SK-N-SH treated with all-trans-retinoic acid at 6 μM for 48 hours (cell line): ENCODE measurements around the gene ZMIZ1.
A peak's percentile ranks its signal among the peaks of the same experiment; 100 is the strongest.

Source experiments
- ATAC-seq: fragments of 200-7000 bp; cut with Tn5 transposase; 3 replicates; pipeline ENCODE4 v1.9.1; 2020; ENCODE audit warnings: mild to moderate bottlenecking, moderate library complexity
- ARNTL ChIP-seq: fragments of 450-650 bp; formaldehyde crosslinking; IDR thresholded peaks from 2 replicates; pipeline ENCODE4 v1.5.0; 2020; ENCODE audit warnings: low read depth, mild to moderate bottlenecking, moderate library complexity, borderline replicate concordance
- BACH2 ChIP-seq: fragments of 250-450 bp; sonication (Bioruptor Pico); IDR thresholded peaks from 2 replicates; pipeline ENCODE4 v1.9.0; 2021; ENCODE audit warnings: mild to moderate bottlenecking, borderline replicate concordance
- CSDC2 ChIP-seq: fragments of 250-450 bp; sonication (Bioruptor Pico); IDR thresholded peaks from 2 replicates; pipeline ENCODE4 v1.5.0; 2020; ENCODE audit warnings: mild to moderate bottlenecking, moderate library complexity
- ESRRG ChIP-seq: fragments of 250-450 bp; sonication (Bioruptor Pico); IDR thresholded peaks from 2 replicates; pipeline ENCODE4 v1.6.1; 2021; ENCODE audit warnings: mild to moderate bottlenecking
- GLIS3 ChIP-seq: fragments of 250-450 bp; sonication (Bioruptor Pico); IDR thresholded peaks from 2 replicates; pipeline ENCODE4 v1.5.0; 2020; ENCODE audit warnings: mild to moderate bottlenecking, moderate library complexity
- ISL1 ChIP-seq: fragments of 250-450 bp; sonication (Bioruptor Pico); IDR thresholded peaks from 2 replicates; pipeline ENCODE4 v2.1.2; 2022; ENCODE audit warnings: mild to moderate bottlenecking, moderate library complexity
- OSR1 ChIP-seq: fragments of 250-450 bp; sonication (Bioruptor Pico); IDR thresholded peaks from 2 replicates; pipeline ENCODE4 v1.8.0; 2022; ENCODE audit warnings: moderate library complexity, mild to moderate bottlenecking, inconsistent platforms
- POU6F1 ChIP-seq: fragments of 250-450 bp; sonication (Bioruptor Pico); IDR thresholded peaks from 2 replicates; pipeline ENCODE4 v1.8.0; 2021; ENCODE audit warnings: low read depth, mild to moderate bottlenecking, moderate library complexity, borderline replicate concordance
- PPARA ChIP-seq: fragments of 250-450 bp; sonication (Bioruptor Pico); IDR thresholded peaks from 2 replicates; pipeline ENCODE4 v1.5.0; 2020; ENCODE audit warnings: mild to moderate bottlenecking, borderline replicate concordance
- RARB ChIP-seq: fragments of 250-450 bp; sonication (Bioruptor Pico); IDR thresholded peaks from 2 replicates; pipeline ENCODE4 v1.8.0; 2021; ENCODE audit warnings: mild to moderate bottlenecking, moderate library complexity
- SNAI2 ChIP-seq: fragments of 250-450 bp; sonication (Bioruptor Pico); IDR thresholded peaks from 2 replicates; pipeline ENCODE4 v1.5.0; 2020; ENCODE audit warnings: mild to moderate bottlenecking, moderate library complexity
- TCF4 ChIP-seq: fragments of 250-450 bp; sonication (Bioruptor Pico); IDR thresholded peaks from 2 replicates; pipeline ENCODE4 v1.8.0; 2021; ENCODE audit warnings: mild to moderate bottlenecking, moderate library complexity, borderline replicate concordance
- TOX ChIP-seq: fragments of 250-450 bp; sonication (Bioruptor Pico); IDR thresholded peaks from 2 replicates; pipeline ENCODE4 v1.8.0; 2021; ENCODE audit warnings: mild to moderate bottlenecking, moderate library complexity, borderline replicate concordance
- ZC3H10 ChIP-seq: fragments of 250-450 bp; sonication (Bioruptor Pico); IDR thresholded peaks from 2 replicates; pipeline ENCODE4 v1.5.1; 2021; ENCODE audit warnings: mild to moderate bottlenecking, moderate library complexity
- ZFP3 ChIP-seq: fragments of 250-450 bp; sonication (Bioruptor Pico); IDR thresholded peaks from 2 replicates; pipeline ENCODE4 v1.5.0; 2020; ENCODE audit warnings: mild to moderate bottlenecking, moderate library complexity
- ZNF565 ChIP-seq: fragments of 450-650 bp; formaldehyde crosslinking; conservative IDR thresholded peaks from 2 replicates; pipeline ENCODE4 v1.5.0; 2020; ENCODE audit warnings: low read depth, mild to moderate bottlenecking, moderate library complexity
- ZNF70 ChIP-seq: fragments of 450-650 bp; formaldehyde crosslinking; IDR thresholded peaks from 2 replicates; pipeline ENCODE4 v1.5.0; 2020; ENCODE audit warnings: mild to moderate bottlenecking, moderate library complexity
- TF ChIP-seq, protein P1 (sequence below): fragments of 250-450 bp; sonication (Bioruptor Pico); IDR thresholded peaks from 2 replicates; pipeline ENCODE4 v1.5.1; 2020; ENCODE audit warnings: low read depth, mild to moderate bottlenecking, moderate library complexity
- TF ChIP-seq, protein P2 (sequence below): fragments of 250-450 bp; sonication (Bioruptor Pico); IDR thresholded peaks from 2 replicates; pipeline ENCODE4 v1.8.0; 2020; ENCODE audit warnings: mild to moderate bottlenecking, moderate library complexity, borderline replicate concordance
- TF ChIP-seq, protein P3 (sequence below): fragments of 250-450 bp; sonication (Bioruptor Pico); IDR thresholded peaks from 2 replicates; pipeline ENCODE4 v1.5.0; 2020; ENCODE audit warnings: mild to moderate bottlenecking, moderate library complexity

The ZMIZ1 gene

DNA sequence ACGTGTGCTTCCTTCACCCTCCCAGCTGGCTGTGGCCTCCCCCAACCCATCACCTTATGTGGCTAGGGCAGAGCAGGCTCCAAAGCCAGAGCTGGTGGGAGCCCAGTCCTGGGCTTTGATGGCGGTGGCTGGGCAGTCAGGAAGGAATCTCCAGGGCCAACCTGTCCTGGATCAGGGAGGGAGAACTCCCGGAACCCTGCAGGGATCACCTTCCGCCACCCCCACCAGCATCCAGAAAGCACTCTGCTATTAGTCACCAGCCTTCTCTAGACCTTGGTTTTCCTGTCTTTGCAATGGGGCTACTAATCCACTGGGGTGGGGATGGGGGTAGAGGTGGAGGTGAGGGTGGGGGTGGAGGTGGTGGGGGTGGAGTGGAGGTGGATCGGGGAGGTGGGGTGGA lies 139.0 kb downstream of the ZMIZ1 start:
- no peak for ATAC-seq
- no peak for TF ChIP-seq SNAI2
- TF ChIP-seq OSR1 (CRISPR knock-in tag) = no peak
- TF ChIP-seq GLIS3 (CRISPR knock-in tag) = no peak
- TF ChIP-seq ZNF565 (CRISPR knock-in tag) = no peak
- no peak for TF ChIP-seq ZFP3 (CRISPR knock-in tag)
- TF ChIP-seq, protein P1, sequence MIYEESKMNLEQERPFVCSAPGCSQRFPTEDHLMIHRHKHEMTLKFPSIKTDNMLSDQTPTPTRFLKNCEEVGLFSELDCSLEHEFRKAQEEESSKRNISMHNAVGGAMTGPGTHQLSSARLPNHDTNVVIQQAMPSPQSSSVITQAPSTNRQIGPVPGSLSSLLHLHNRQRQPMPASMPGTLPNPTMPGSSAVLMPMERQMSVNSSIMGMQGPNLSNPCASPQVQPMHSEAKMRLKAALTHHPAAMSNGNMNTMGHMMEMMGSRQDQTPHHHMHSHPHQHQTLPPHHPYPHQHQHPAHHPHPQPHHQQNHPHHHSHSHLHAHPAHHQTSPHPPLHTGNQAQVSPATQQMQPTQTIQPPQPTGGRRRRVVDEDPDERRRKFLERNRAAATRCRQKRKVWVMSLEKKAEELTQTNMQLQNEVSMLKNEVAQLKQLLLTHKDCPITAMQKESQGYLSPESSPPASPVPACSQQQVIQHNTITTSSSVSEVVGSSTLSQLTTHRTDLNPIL (CRISPR knock-in tag) = no peak
- TF ChIP-seq ZNF70 (CRISPR knock-in tag) = no peak
- TF ChIP-seq, protein P2, sequence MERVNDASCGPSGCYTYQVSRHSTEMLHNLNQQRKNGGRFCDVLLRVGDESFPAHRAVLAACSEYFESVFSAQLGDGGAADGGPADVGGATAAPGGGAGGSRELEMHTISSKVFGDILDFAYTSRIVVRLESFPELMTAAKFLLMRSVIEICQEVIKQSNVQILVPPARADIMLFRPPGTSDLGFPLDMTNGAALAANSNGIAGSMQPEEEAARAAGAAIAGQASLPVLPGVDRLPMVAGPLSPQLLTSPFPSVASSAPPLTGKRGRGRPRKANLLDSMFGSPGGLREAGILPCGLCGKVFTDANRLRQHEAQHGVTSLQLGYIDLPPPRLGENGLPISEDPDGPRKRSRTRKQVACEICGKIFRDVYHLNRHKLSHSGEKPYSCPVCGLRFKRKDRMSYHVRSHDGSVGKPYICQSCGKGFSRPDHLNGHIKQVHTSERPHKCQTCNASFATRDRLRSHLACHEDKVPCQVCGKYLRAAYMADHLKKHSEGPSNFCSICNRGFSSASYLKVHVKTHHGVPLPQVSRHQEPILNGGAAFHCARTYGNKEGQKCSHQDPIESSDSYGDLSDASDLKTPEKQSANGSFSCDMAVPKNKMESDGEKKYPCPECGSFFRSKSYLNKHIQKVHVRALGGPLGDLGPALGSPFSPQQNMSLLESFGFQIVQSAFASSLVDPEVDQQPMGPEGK (CRISPR knock-in tag) = no peak
- TF ChIP-seq BACH2 (CRISPR knock-in tag) = no peak
- TF ChIP-seq ESRRG (CRISPR knock-in tag) = no peak
- no peak for TF ChIP-seq RARB (CRISPR knock-in tag)
- no peak for TF ChIP-seq CSDC2 (CRISPR knock-in tag)
- no peak for TF ChIP-seq ISL1 (CRISPR knock-in tag)
- no peak for TF ChIP-seq TOX

DNA sequence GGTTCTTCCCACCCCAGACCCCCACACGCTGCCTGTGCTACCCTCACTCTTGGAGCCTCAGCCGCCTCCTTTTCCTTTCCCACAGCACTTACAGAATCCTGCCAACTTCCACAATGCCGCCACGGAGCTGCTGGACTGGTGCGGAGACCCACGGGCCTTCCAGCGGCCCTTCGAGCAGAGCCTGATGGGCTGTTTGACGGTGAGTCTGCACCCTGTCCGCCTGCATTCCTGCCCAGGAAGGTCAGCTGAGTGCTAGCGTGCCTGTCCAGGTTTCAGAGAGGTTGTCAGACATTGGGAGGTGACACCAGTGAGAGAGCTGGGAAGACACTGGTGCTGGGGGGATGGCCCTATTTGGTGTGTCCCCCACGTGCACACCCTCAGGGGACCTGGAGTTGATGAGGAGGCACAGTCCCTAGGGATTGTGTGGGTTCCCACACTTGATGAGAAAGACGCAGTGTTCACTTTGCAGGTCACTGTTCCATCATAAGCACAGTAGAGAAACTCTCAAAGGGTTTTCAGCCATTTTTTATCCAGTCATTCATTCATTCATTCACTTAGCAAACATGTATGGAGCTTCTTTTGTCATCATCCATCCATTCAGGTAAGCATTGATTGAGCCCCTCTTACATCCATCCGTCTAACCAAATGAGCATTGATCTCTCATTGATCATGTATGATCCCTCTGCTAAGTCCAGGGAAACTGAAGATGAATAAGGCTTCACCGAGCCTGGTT lies 139.7 kb downstream of the ZMIZ1 start:
- no peak for ATAC-seq
- no peak for TF ChIP-seq BACH2 (CRISPR knock-in tag)
- TF ChIP-seq TOX = no peak
- TF ChIP-seq, protein P2 (CRISPR knock-in tag) = no peak
- no peak for TF ChIP-seq ARNTL (CRISPR knock-in tag)
- TF ChIP-seq SNAI2 = no peak
- TF ChIP-seq, all 23 proteins: peak for 0

DNA sequence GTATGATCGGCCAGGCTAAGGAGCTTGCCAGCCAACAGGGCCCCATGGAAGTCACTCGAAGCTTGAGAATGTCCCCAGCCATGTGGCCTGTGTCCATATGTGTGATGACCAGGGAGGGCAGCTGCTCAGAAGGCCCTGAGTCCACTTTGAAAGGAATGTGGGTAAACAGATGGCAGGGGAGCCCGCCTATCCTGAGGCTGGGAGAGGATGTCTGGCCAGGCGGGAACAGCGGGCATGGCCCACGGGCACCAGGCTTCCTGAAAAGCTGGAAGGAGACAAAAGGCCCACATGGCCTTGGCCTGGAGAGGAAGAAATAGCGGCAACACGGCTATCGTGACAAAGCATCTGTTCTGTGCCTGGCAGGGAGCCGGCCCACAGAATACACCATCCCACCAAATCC lies 140.6 kb downstream of the ZMIZ1 start:
- TF ChIP-seq ZNF565 (CRISPR knock-in tag) (no peak), TCF4 (CRISPR knock-in tag) (0 out of 2 replicates have a peak, but pooled peaks have one; percentile 10), TOX (no peak)
- TF ChIP-seq, protein P3, sequence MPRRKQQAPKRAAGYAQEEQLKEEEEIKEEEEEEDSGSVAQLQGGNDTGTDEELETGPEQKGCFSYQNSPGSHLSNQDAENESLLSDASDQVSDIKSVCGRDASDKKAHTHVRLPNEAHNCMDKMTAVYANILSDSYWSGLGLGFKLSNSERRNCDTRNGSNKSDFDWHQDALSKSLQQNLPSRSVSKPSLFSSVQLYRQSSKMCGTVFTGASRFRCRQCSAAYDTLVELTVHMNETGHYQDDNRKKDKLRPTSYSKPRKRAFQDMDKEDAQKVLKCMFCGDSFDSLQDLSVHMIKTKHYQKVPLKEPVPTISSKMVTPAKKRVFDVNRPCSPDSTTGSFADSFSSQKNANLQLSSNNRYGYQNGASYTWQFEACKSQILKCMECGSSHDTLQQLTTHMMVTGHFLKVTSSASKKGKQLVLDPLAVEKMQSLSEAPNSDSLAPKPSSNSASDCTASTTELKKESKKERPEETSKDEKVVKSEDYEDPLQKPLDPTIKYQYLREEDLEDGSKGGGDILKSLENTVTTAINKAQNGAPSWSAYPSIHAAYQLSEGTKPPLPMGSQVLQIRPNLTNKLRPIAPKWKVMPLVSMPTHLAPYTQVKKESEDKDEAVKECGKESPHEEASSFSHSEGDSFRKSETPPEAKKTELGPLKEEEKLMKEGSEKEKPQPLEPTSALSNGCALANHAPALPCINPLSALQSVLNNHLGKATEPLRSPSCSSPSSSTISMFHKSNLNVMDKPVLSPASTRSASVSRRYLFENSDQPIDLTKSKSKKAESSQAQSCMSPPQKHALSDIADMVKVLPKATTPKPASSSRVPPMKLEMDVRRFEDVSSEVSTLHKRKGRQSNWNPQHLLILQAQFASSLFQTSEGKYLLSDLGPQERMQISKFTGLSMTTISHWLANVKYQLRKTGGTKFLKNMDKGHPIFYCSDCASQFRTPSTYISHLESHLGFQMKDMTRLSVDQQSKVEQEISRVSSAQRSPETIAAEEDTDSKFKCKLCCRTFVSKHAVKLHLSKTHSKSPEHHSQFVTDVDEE (CRISPR knock-in tag) = no peak
- ATAC-seq = no peak; the same call in 2 of the 3 replicates

GRCh38 chr10:79209831-79210230 lies 141.1 kb downstream of the ZMIZ1 start:
- TF ChIP-seq ZC3H10 (CRISPR knock-in tag) = no peak
- TF ChIP-seq, protein P3 (CRISPR knock-in tag) = no peak
- TF ChIP-seq, protein P1 (CRISPR knock-in tag) = no peak
- TF ChIP-seq ZNF565 (CRISPR knock-in tag) = no peak
- TF ChIP-seq RARB (CRISPR knock-in tag) = no peak
- no peak for TF ChIP-seq ZNF70 (CRISPR knock-in tag)
- no peak for TF ChIP-seq OSR1 (CRISPR knock-in tag)
- no peak for TF ChIP-seq CSDC2 (CRISPR knock-in tag)
- no peak for TF ChIP-seq POU6F1
- TF ChIP-seq ISL1 (CRISPR knock-in tag) = no peak
- no peak for TF ChIP-seq GLIS3 (CRISPR knock-in tag)
- no peak for TF ChIP-seq PPARA (CRISPR knock-in tag)
- no peak for TF ChIP-seq SNAI2
- TF ChIP-seq, all 23 proteins: peak for 0
- no peak; the same call in 2 of the 3 replicates for ATAC-seq
